GM23338 (cell line): ENCODE data around the gene RGS7.

Source experiments
- CREB1 ChIP-seq: fragments of 250-450 bp; sonication (Bioruptor Pico); IDR thresholded peaks from 2 replicates; pipeline ENCODE4 v1.5.0; 2020; ENCODE audit warnings: low read depth, mild to moderate bottlenecking, moderate library complexity
- CTCF ChIP-seq, 2 experiments: fragments of 200-600 bp in 1 of 2; sonication (generic) in 1 of 2; conservative IDR thresholded peaks; 2 replicates each; pipeline versions ENCODE4 v1.5.1 to v1.6.1; 2016 to 2017; ENCODE audit warnings: antibody characterized with exemption in 2 of 2, low read depth in 2 of 2, mild to moderate bottlenecking in 2 of 2, moderate library complexity in 1 of 2
- ETS1 ChIP-seq: IDR thresholded peaks from 2 replicates; pipeline ENCODE4 v1.6.1; 2016; ENCODE audit warnings: antibody characterized with exemption
- EZH2 ChIP-seq: fragments of 200-600 bp; sonication (generic); IDR thresholded peaks from one replicate; pipeline ENCODE4 v1.8.0; 2017; ENCODE audit warnings: antibody characterized with exemption, mild to moderate bottlenecking, low read depth; ENCODE audit not compliant: unreplicated experiment
- EZH2phosphoT487 ChIP-seq: fragments of 200-600 bp; sonication (generic); IDR thresholded peaks from one replicate; pipeline ENCODE4 v1.8.1; 2018; ENCODE audit warnings: antibody characterized with exemption; ENCODE audit not compliant: unreplicated experiment
- JUNB ChIP-seq: IDR thresholded peaks from one replicate; pipeline ENCODE4 v1.6.1; 2016; ENCODE audit warnings: antibody characterized with exemption; ENCODE audit not compliant: unreplicated experiment
- POLR2AphosphoS5 ChIP-seq: IDR thresholded peaks from 2 replicates; pipeline ENCODE4 v1.6.1; 2016; ENCODE audit warnings: antibody characterized with exemption, low read depth
- REST ChIP-seq: IDR thresholded peaks from one replicate; pipeline ENCODE4 v1.6.1; 2018; ENCODE audit warnings: antibody characterized with exemption; ENCODE audit not compliant: unreplicated experiment
- ZNF331 ChIP-seq: fragments of 250-450 bp; sonication (Bioruptor Pico); IDR thresholded peaks from 2 replicates; pipeline ENCODE4 v1.5.0; 2020; ENCODE audit warnings: low read depth, mild to moderate bottlenecking, moderate library complexity
- ZNF462 ChIP-seq: fragments of 250-450 bp; sonication (Bioruptor Pico); IDR thresholded peaks from 2 replicates; pipeline ENCODE4 v1.5.0; 2020; ENCODE audit warnings: mild to moderate bottlenecking, moderate library complexity

- TF ChIP-seq CTCF (conservative IDR thresholded peaks at IDR 0.05; ENCODE audit: low read depth in 2 of 2) (no peak), POLR2AphosphoS5 (no peak), EZH2 (no peak), CREB1 (CRISPR knock-in tag) (no peak), REST (no peak), JUNB (no peak), EZH2phosphoT487 (no peak), ETS1 (no peak), ZNF331 (CRISPR knock-in tag) (no peak), ZNF462 (CRISPR knock-in tag) (no peak)
Measured at GRCh38 chr1:241362350-241362749, 5.3 kb upstream of the RGS7 start.
